H9 (cell line): Measurements from ENCODE around the gene KIF21B. TPM values are rescaled to one million over a fixed set of nuclear protein-coding genes. Genes with fewer than 3 reads are reported as not detected.
"Not testable (repeated sequence)": the region's sequence is repeated elsewhere in the genome, so short reads cannot be mapped to it uniquely, and the experiment has no call there.

ENCODE experiments used
- DNase-seq: peaks from one replicate; pipeline ENCODE4 v3.0.0-alpha.2; 2017
- H2AFZ ChIP-seq: one replicate; pipeline ENCODE4 v1.6.1; 2013; ENCODE audit warnings: mild to moderate bottlenecking, low read length, control low read depth, moderate library complexity
- H2AK5ac ChIP-seq: 2 replicates; pipeline ENCODE4 v1.6.1; 2013; ENCODE audit warnings: low read length, control low read depth, mixed read lengths; ENCODE audit not compliant: insufficient read length
- H2BK120ac ChIP-seq: one replicate; pipeline ENCODE4 v1.6.1; 2013; ENCODE audit warnings: low read depth, mild to moderate bottlenecking, low read length, control low read depth, inconsistent platforms; ENCODE audit not compliant: poor library complexity, severe bottlenecking
- H2BK12ac ChIP-seq: 2 replicates; pipeline ENCODE4 v1.6.1; 2013; ENCODE audit warnings: low read length, control low read depth, mixed read lengths, low read depth; ENCODE audit not compliant: insufficient read length
- H2BK15ac ChIP-seq: 2 replicates; pipeline ENCODE4 v1.6.1; 2013; ENCODE audit warnings: low read depth, low read length, control low read depth
- H2BK20ac ChIP-seq: one replicate; pipeline ENCODE4 v1.6.1; 2013; ENCODE audit warnings: low read depth, mild to moderate bottlenecking, low read length, control low read depth, inconsistent platforms; ENCODE audit not compliant: poor library complexity, severe bottlenecking
- H2BK5ac ChIP-seq: 2 replicates; pipeline ENCODE4 v1.6.1; 2013; ENCODE audit warnings: low read length, control low read depth, mixed read lengths; ENCODE audit not compliant: insufficient read length
- H3K14ac ChIP-seq: 2 replicates; pipeline ENCODE4 v1.6.1; 2013; ENCODE audit warnings: low read length, control low read depth; ENCODE audit not compliant: insufficient read depth
- H3K18ac ChIP-seq: 2 replicates; pipeline ENCODE4 v1.6.1; 2013; ENCODE audit warnings: low read depth, mild to moderate bottlenecking, mixed read lengths, low read length, control low read depth; ENCODE audit not compliant: insufficient read length
- H3K23ac ChIP-seq: 2 replicates; pipeline ENCODE4 v1.6.1; 2013; ENCODE audit warnings: low read length, control low read depth, mixed read lengths, low read depth; ENCODE audit not compliant: insufficient read length
- H3K23me2 ChIP-seq: 2 replicates; pipeline ENCODE4 v1.6.1; 2013; ENCODE audit warnings: low read depth, mild to moderate bottlenecking, mixed read lengths, low read length, control low read depth; ENCODE audit not compliant: insufficient read length, poor library complexity, severe bottlenecking
- H3K27ac ChIP-seq: 2 replicates; pipeline ENCODE4 v1.5.1; 2013; ENCODE audit warnings: low read length, control low read depth, mixed read lengths, low read depth; ENCODE audit not compliant: insufficient read length
- H3K27me3 ChIP-seq: 2 replicates; pipeline ENCODE4 v1.6.1; 2013; ENCODE audit warnings: low read length, control low read depth, inconsistent platforms; ENCODE audit not compliant: insufficient read depth
- H3K4ac ChIP-seq: 2 replicates; pipeline ENCODE4 v1.6.1; 2013; ENCODE audit warnings: low read depth, mild to moderate bottlenecking, control low read depth, inconsistent platforms, low read length, moderate library complexity
- H3K4me1 ChIP-seq: 2 replicates; pipeline ENCODE4 v1.6.1; 2013; ENCODE audit warnings: low read length, control low read depth, inconsistent platforms; ENCODE audit not compliant: insufficient read depth
- H3K4me2 ChIP-seq: 2 replicates; pipeline ENCODE4 v1.6.1; 2013; ENCODE audit warnings: low read length, control low read depth, mixed read lengths; ENCODE audit not compliant: insufficient read length, insufficient read depth
- H3K56ac ChIP-seq: 2 replicates; pipeline ENCODE4 v1.6.1; 2013; ENCODE audit warnings: low read depth, mild to moderate bottlenecking, mixed read lengths, low read length, control low read depth; ENCODE audit not compliant: insufficient read length
- H3K79me1 ChIP-seq: 2 replicates; pipeline ENCODE4 v1.6.1; 2013; ENCODE audit warnings: low read depth, mild to moderate bottlenecking, moderate library complexity, low read length, control low read depth, inconsistent platforms; ENCODE audit not compliant: insufficient read depth, poor library complexity, severe bottlenecking
- H3K79me2 ChIP-seq: 2 replicates; pipeline ENCODE4 v1.6.1; 2013; ENCODE audit warnings: low read length, control low read depth, inconsistent platforms; ENCODE audit not compliant: insufficient read depth
- H3K9ac ChIP-seq: 2 replicates; pipeline ENCODE4 v1.6.1; 2013; ENCODE audit warnings: low read length, control low read depth, mixed read lengths; ENCODE audit not compliant: insufficient read length; ENCODE audit errors: extremely low read depth
- H3K9me3 ChIP-seq: one replicate; pipeline ENCODE4 v1.6.1; 2013; ENCODE audit warnings: low read depth, low read length, inconsistent platforms; ENCODE audit not compliant: control insufficient read depth
- H3T11ph ChIP-seq: one replicate; pipeline ENCODE4 v1.6.1; 2013; ENCODE audit warnings: mild to moderate bottlenecking, low read length, control low read depth, inconsistent platforms
- H4K20me1 ChIP-seq: one replicate; pipeline ENCODE4 v1.6.1; 2013; ENCODE audit not compliant: control insufficient read depth, insufficient read length, insufficient read depth
- H4K5ac ChIP-seq: 2 replicates; pipeline ENCODE4 v1.6.1; 2013; ENCODE audit warnings: low read depth, mild to moderate bottlenecking, mixed read lengths, low read length, control low read depth; ENCODE audit not compliant: insufficient read length
- H4K8ac ChIP-seq: replicated peaks from 2 replicates; pipeline ENCODE4 v1.6.1; 2013; ENCODE audit warnings: low read length, control low read depth, mixed read lengths, low read depth; ENCODE audit not compliant: insufficient read length
- H4K91ac ChIP-seq: 2 replicates; pipeline ENCODE4 v1.6.1; 2013; ENCODE audit warnings: low read depth, mild to moderate bottlenecking, moderate library complexity, mixed read lengths, low read length, control low read depth; ENCODE audit not compliant: insufficient read length
- H3K27ac Mint-ChIP-seq, 3 experiments: 2 replicates in 2 of 3; 3 replicates in 1 of 3; pipeline ENCODE4 v1.8.0; 2020 to 2021; ENCODE audit warnings: mixed read lengths in 3 of 3, mild to moderate bottlenecking in 1 of 3, moderate library complexity in 1 of 3
- H3K27me3 Mint-ChIP-seq: 2 replicates; pipeline ENCODE4 v1.8.0; 2021; ENCODE audit warnings: low read depth, mild to moderate bottlenecking, moderate library complexity, mixed read lengths
- H3K36me3 Mint-ChIP-seq, 3 experiments: 2 replicates in 2 of 3; 3 replicates in 1 of 3; pipeline ENCODE4 v1.8.0; 2020 to 2021; ENCODE audit warnings: low read depth in 3 of 3, mixed read lengths in 3 of 3; ENCODE audit not compliant: insufficient read depth in 1 of 3
- H3K4me1 Mint-ChIP-seq, 2 experiments: 2 replicates each; pipeline ENCODE4 v1.8.0; 2020; ENCODE audit warnings: mixed read lengths in 2 of 2
- H3K4me3 Mint-ChIP-seq, 2 experiments: 2 replicates in 1 of 2; 3 replicates in 1 of 2; pipeline ENCODE4 v1.8.0; 2020 to 2021; ENCODE audit warnings: mild to moderate bottlenecking in 2 of 2, mixed read lengths in 2 of 2, moderate library complexity in 1 of 2
- H3K9me3 Mint-ChIP-seq, 2 experiments: 2 replicates in 1 of 2; 3 replicates in 1 of 2; pipeline ENCODE4 v1.8.0; 2020; ENCODE audit warnings: mild to moderate bottlenecking in 2 of 2, mixed read lengths in 2 of 2, moderate library complexity in 1 of 2
- CTCF ChIP-seq: fragments of 200-600 bp; sonication (generic); conservative IDR thresholded peaks from 3 replicates; pipeline ENCODE4 v1.8.0; 2021; ENCODE audit warnings: antibody characterized with exemption, mild to moderate bottlenecking
- whole genome bisulfite sequencing: extraction: QIAGEN DNeasy Blood & Tissue Kit; methylation state at CpG from one replicate; pipeline ENCODE4 v1.1.7; 2013; ENCODE audit warnings: missing lambda C conversion rate, low lambda C conversion rate, mixed read lengths; ENCODE audit not compliant: insufficient read length; ENCODE audit errors: extremely low coverage; 5-methylcytosine and 5-hydroxymethylcytosine counted together
- total RNA-seq: library from RNA; stranded (reverse); gene quantifications from 2 replicates; pipeline ENCODE4 v1.2.1, GENCODE V29; 2021

The KIF21B gene
- total RNA-seq, 1 experiment from 2014 or later, result 7.5 TPM

- no peak overlapping the region for H3K9ac ChIP-seq
- H3K4me2 ChIP-seq, result no peak overlapping the region
- H2BK120ac ChIP-seq, result no peak overlapping the region
- H3K56ac ChIP-seq, result no peak overlapping the region
- H3K4me1 Mint-ChIP-seq, result peaks cover under 1 to 3% of the 10 kb centered on the region in 2 experiments; a peak in 2 of 4 replicates
- no peak overlapping the region for H2BK20ac ChIP-seq
- H3K23ac ChIP-seq, result no peak overlapping the region
- H3K18ac ChIP-seq, result no peak overlapping the region
- H2BK12ac ChIP-seq, result no peak overlapping the region
- no peak overlapping the region for H3T11ph ChIP-seq
- no peaks in the 10 kb centered on the region for H3K79me2 ChIP-seq
- H2BK15ac ChIP-seq, result no peak overlapping the region
- no peak overlapping the region for H3K27ac ChIP-seq
- no peak for TF ChIP-seq CTCF
- H3K23me2 ChIP-seq, result no peaks in the 10 kb centered on the region
- no peak for DNase-seq
- WGBS, result no CpG with 5 or more reads among the region's 6 CpGs
- no peak overlapping the region for H4K8ac ChIP-seq
- H3K4ac ChIP-seq, result no peak overlapping the region
- H4K91ac ChIP-seq, result no peak overlapping the region
- H4K20me1 ChIP-seq, result no peaks in the 10 kb centered on the region
- peak overlapping the region in 2 of 3 experiments; percentile 10 to 62; a peak in 1 of 7 replicates for H3K27ac Mint-ChIP-seq
- H3K27me3 Mint-ChIP-seq, result no peaks in the 10 kb centered on the region; the same call in 1 of the 2 replicates
- H3K9me3 ChIP-seq, result no peaks in the 10 kb centered on the region
- no peaks in the 10 kb centered on the region for H3K36me3 Mint-ChIP-seq
- H3K27me3 ChIP-seq, result no peaks in the 10 kb centered on the region
- no peak overlapping the region for H2AK5ac ChIP-seq
- no peak overlapping the region for H2BK5ac ChIP-seq
- no peaks in the 10 kb centered on the region for H3K79me1 ChIP-seq
- no peaks in the 10 kb centered on the region for H3K9me3 Mint-ChIP-seq
- H3K4me3 Mint-ChIP-seq, result no peak overlapping the region
- H4K5ac ChIP-seq, result no peak overlapping the region
- no peak overlapping the region for H2AFZ ChIP-seq
- no peaks in the 10 kb centered on the region for H3K4me1 ChIP-seq
- no peak overlapping the region for H3K14ac ChIP-seq
Observed at GRCh38 chr1:200965111-200965805, 58.3 kb downstream of the KIF21B start.

- not testable (repeated sequence) for H3K14ac ChIP-seq, H3K36me3 Mint-ChIP-seq, H4K91ac ChIP-seq, H3K56ac ChIP-seq, H2AK5ac ChIP-seq, H3K23ac ChIP-seq, H3K4me2 ChIP-seq, H2BK120ac ChIP-seq, H3K79me2 ChIP-seq, H4K8ac ChIP-seq, H3K18ac ChIP-seq, H3K79me1 ChIP-seq, H3K23me2 ChIP-seq, H2AFZ ChIP-seq, H3K27me3 ChIP-seq, H3K9me3 Mint-ChIP-seq, H2BK20ac ChIP-seq, H2BK15ac ChIP-seq, H4K5ac ChIP-seq, H3K9ac ChIP-seq, H3K27ac ChIP-seq, H2BK5ac ChIP-seq, H3K9me3 ChIP-seq, H2BK12ac ChIP-seq, DNase-seq, H3K4me1 ChIP-seq, H3T11ph ChIP-seq, H4K20me1 ChIP-seq, H3K4ac ChIP-seq, H3K27ac Mint-ChIP-seq, H3K4me3 Mint-ChIP-seq, H3K27me3 Mint-ChIP-seq
- no CpG with 5 or more reads among the region's 11 CpGs for WGBS
- peaks cover 9 to 11% of the 10 kb centered on the region in 2 experiments for H3K4me1 Mint-ChIP-seq
Observed at GRCh38 chr1:200963888-200964287, 59.6 kb downstream of the KIF21B start.
